H1 (cell line): Measurements from ENCODE around the gene FGF4. TPM values are rescaled to one million over a fixed set of nuclear protein-coding genes. Genes with fewer than 3 reads are reported as not detected.

ENCODE experiments used
- CTCF ChIA-PET: fragments of 300-600 bp; sonication (Branson Sonifier 250); formaldehyde crosslinking; loops from one replicate; lab custom pipeline; 2021; ENCODE audit not compliant: partially characterized antibody; lab: Charles Lee
- POLR2A ChIA-PET: fragments of 300-600 bp; sonication (Branson Sonifier 250); formaldehyde crosslinking; loops from one replicate; lab custom pipeline; 2021; ENCODE audit warnings: inconsistent platforms; ENCODE audit not compliant: partially characterized antibody; lab: Charles Lee
- DNase-seq, 2 experiments: peaks; one replicate each; pipeline versions ENCODE4 v3.0.0 to v3.0.0-alpha.2; 2010 to 2022; ENCODE audit warnings: low spot score in 2 of 2, low read depth in 1 of 2, mixed read lengths in 1 of 2
- FAIRE-seq: peaks from 2 replicates; lab custom pipeline; 2011; peaks lifted over from hg19 to GRCh38; lab: Jason Lieb, UNC
- H2AFZ ChIP-seq: 2 replicates; pipeline ENCODE4 v1.8.1; 2012; ENCODE audit warnings: low read length, inconsistent platforms
- H2AK5ac ChIP-seq: 2 replicates; pipeline ENCODE4 v1.6.1; 2013; ENCODE audit warnings: low read depth, low read length
- H2BK120ac ChIP-seq: replicated peaks from 2 replicates; pipeline ENCODE3; 2013; ENCODE audit warnings: low read depth, low read length, inconsistent platforms
- H2BK12ac ChIP-seq: 2 replicates; pipeline ENCODE4 v1.6.1; 2013; ENCODE audit warnings: low read depth, low read length
- H2BK15ac ChIP-seq: 2 replicates; pipeline ENCODE4 v1.6.1; 2013; ENCODE audit warnings: low read length
- H2BK20ac ChIP-seq: 2 replicates; pipeline ENCODE4 v1.6.1; 2013; ENCODE audit warnings: low read length
- H2BK5ac ChIP-seq: 2 replicates; pipeline ENCODE4 v1.6.1; 2013; ENCODE audit warnings: low read depth, low read length
- H3K14ac ChIP-seq: 2 replicates; pipeline ENCODE4 v1.6.1; 2013; ENCODE audit warnings: inconsistent platforms; ENCODE audit not compliant: insufficient read length
- H3K18ac ChIP-seq: 2 replicates; pipeline ENCODE4 v1.6.1; 2013; ENCODE audit warnings: low read length; ENCODE audit errors: extremely low read depth
- H3K23ac ChIP-seq: 2 replicates; pipeline ENCODE4 v1.6.1; 2013; ENCODE audit warnings: inconsistent platforms; ENCODE audit not compliant: insufficient read length
- H3K23me2 ChIP-seq: 2 replicates; pipeline ENCODE4 v1.6.1; 2013; ENCODE audit warnings: low read depth, low read length
- H3K27ac ChIP-seq: 2 replicates; pipeline ENCODE4 v1.6.1; 2011; ENCODE audit warnings: low read depth, low read length, inconsistent platforms
- H3K27me3 ChIP-seq, 4 experiments: replicated peaks in 1 of 4; 1 replicate in 1 of 4; 2 replicates in 3 of 4; pipeline versions ENCODE4 v1.6.1 to v1.8.1; 2011 to 2013; ENCODE audit warnings: low read length in 3 of 4, mild to moderate bottlenecking in 3 of 4, inconsistent platforms in 2 of 4, mixed read lengths in 2 of 4, moderate library complexity in 1 of 4; ENCODE audit not compliant: control insufficient read depth in 3 of 4, insufficient read depth in 3 of 4; ENCODE audit errors: extremely low read depth in 1 of 4
- H3K36me3 ChIP-seq, 4 experiments: 2 replicates each; pipeline versions ENCODE4 v1.6.1 to v1.8.1; 2011 to 2013; ENCODE audit warnings: mild to moderate bottlenecking in 4 of 4, low read length in 3 of 4, moderate library complexity in 2 of 4, control low read depth in 1 of 4, inconsistent platforms in 1 of 4; ENCODE audit not compliant: insufficient read depth in 4 of 4, control insufficient read depth in 2 of 4
- H3K4ac ChIP-seq: replicated peaks from 2 replicates; pipeline ENCODE3; 2013; ENCODE audit warnings: low read length, low read depth, mixed read lengths, inconsistent platforms; ENCODE audit not compliant: insufficient read length
- H3K4me1 ChIP-seq, 4 experiments: replicated peaks in 1 of 4; 1 replicate in 1 of 4; 2 replicates in 3 of 4; pipeline versions ENCODE4 v1.6.1 to v1.8.1; 2011 to 2013; ENCODE audit warnings: low read length in 3 of 4, inconsistent platforms in 2 of 4, mixed read lengths in 1 of 4; ENCODE audit not compliant: insufficient read depth in 4 of 4, control insufficient read depth in 3 of 4
- H3K4me2 ChIP-seq, 2 experiments: 2 replicates each; pipeline versions ENCODE4 v1.6.1 to v1.8.1; 2011 to 2013; ENCODE audit warnings: low read depth in 2 of 2, low read length in 2 of 2, control low read depth in 1 of 2, inconsistent platforms in 1 of 2, mild to moderate bottlenecking in 1 of 2; ENCODE audit not compliant: insufficient read depth in 1 of 2
- H3K4me3 ChIP-seq, 4 experiments: fragments of 200-600, 300-600 bp in 1 of 4; sonication (generic), shearing (Covaris generic), sonication (Bioruptor Twin) in 1 of 4; 2 replicates each; pipeline versions ENCODE4 v1.5.1 to v1.8.1; 2011 to 2016; ENCODE audit warnings: low read length in 4 of 4, low read depth in 3 of 4, control low read depth in 2 of 4, inconsistent platforms in 2 of 4, mild to moderate bottlenecking in 2 of 4, mixed read lengths in 1 of 4, moderate library complexity in 1 of 4; ENCODE audit not compliant: insufficient read depth in 2 of 4; ENCODE audit errors: extremely low read depth in 1 of 4
- H3K56ac ChIP-seq: replicated peaks from 2 replicates; pipeline ENCODE3; 2013; ENCODE audit warnings: low read depth, mild to moderate bottlenecking, mixed read lengths, low read length, inconsistent platforms; ENCODE audit not compliant: insufficient read length
- H3K79me1 ChIP-seq: 2 replicates; pipeline ENCODE4 v1.6.1; 2013; ENCODE audit warnings: low read depth, low read length, control low read depth
- H3K79me2 ChIP-seq, 2 experiments: 2 replicates each; pipeline versions ENCODE4 v1.6.1 to v1.8.1; 2012 to 2013; ENCODE audit warnings: low read length in 2 of 2, mild to moderate bottlenecking in 2 of 2, inconsistent platforms in 1 of 2; ENCODE audit not compliant: insufficient read depth in 2 of 2, control insufficient read depth in 1 of 2
- H3K9ac ChIP-seq, 4 experiments: replicated peaks in 1 of 4; 1 replicate in 1 of 4; 2 replicates in 3 of 4; pipeline versions ENCODE4 v1.6.1 to v1.8.1; 2011 to 2013; ENCODE audit warnings: low read depth in 3 of 4, low read length in 3 of 4, control low read depth in 2 of 4, mild to moderate bottlenecking in 2 of 4, moderate library complexity in 2 of 4, inconsistent platforms in 1 of 4; ENCODE audit errors: extremely low read depth in 1 of 4
- H3K9me3 ChIP-seq, 2 experiments: 2 replicates each; pipeline versions ENCODE4 v1.6.1 to v1.8.1; 2012 to 2013; ENCODE audit warnings: mild to moderate bottlenecking in 2 of 2, moderate library complexity in 2 of 2, control low read depth in 1 of 2, inconsistent platforms in 1 of 2, low read depth in 1 of 2, low read length in 1 of 2, mixed read lengths in 1 of 2; ENCODE audit not compliant: insufficient read depth in 2 of 2
- H4K20me1 ChIP-seq, 2 experiments: replicated peaks in 1 of 2; 2 replicates each; pipeline versions ENCODE3 to v1.8.1; 2011 to 2013; ENCODE audit warnings: inconsistent platforms in 2 of 2, low read length in 2 of 2, mild to moderate bottlenecking in 1 of 2; ENCODE audit not compliant: insufficient read depth in 2 of 2, control insufficient read depth in 1 of 2
- H4K5ac ChIP-seq: 2 replicates; pipeline ENCODE4 v1.6.1; 2013; ENCODE audit warnings: low read length, low read depth, mixed read lengths, inconsistent platforms; ENCODE audit not compliant: insufficient read length
- H4K8ac ChIP-seq: 2 replicates; pipeline ENCODE4 v1.8.0; 2013; ENCODE audit warnings: mild to moderate bottlenecking, moderate library complexity, low read length, inconsistent platforms; ENCODE audit not compliant: insufficient read depth; ENCODE audit errors: extremely low read depth
- H4K91ac ChIP-seq: replicated peaks from 2 replicates; pipeline ENCODE3; 2013; ENCODE audit warnings: low read length, mixed read lengths, inconsistent platforms; ENCODE audit not compliant: insufficient read length
- ATF2 ChIP-seq: IDR thresholded peaks from 2 replicates; pipeline ENCODE4 v1.6.1; 2012; ENCODE audit warnings: low read length, inconsistent platforms
- BACH1 ChIP-seq: IDR thresholded peaks from 2 replicates; pipeline ENCODE4 v1.6.1; 2012; ENCODE audit warnings: low read length, improper control_type of control experiment
- CBX8 ChIP-seq: fragments of 300-800, 300-1000 bp; sonication (generic); IDR thresholded peaks from 2 replicates; pipeline ENCODE4 v1.7.1; 2016; ENCODE audit warnings: low read depth, low read length, borderline replicate concordance
- HDAC2 ChIP-seq, 2 experiments: fragments of 300-600 bp in 1 of 2; sonication (generic) in 1 of 2; IDR thresholded peaks; 2 replicates each; pipeline ENCODE4 v1.6.1; 2011 to 2012; ENCODE audit warnings: low read depth in 2 of 2, low read length in 2 of 2, mild to moderate bottlenecking in 2 of 2, moderate library complexity in 2 of 2, borderline replicate concordance in 1 of 2, inconsistent platforms in 1 of 2
- HDAC6 ChIP-seq: IDR thresholded peaks from one replicate; pipeline ENCODE4 v1.7.1; 2012; ENCODE audit warnings: low read depth, mild to moderate bottlenecking, inconsistent platforms, low read length, moderate library complexity
- POU5F1 ChIP-seq: IDR thresholded peaks from 2 replicates; pipeline ENCODE4 v1.6.1; 2011; ENCODE audit warnings: low read depth, mild to moderate bottlenecking, low read length, moderate library complexity
- RAD21 ChIP-seq, 2 experiments: IDR thresholded peaks in 1 of 2; conservative IDR thresholded peaks in 1 of 2; 2 replicates each; pipeline ENCODE4 v1.6.1; 2011; ENCODE audit warnings: low read depth in 2 of 2, low read length in 2 of 2, improper control_type of control experiment in 1 of 2, inconsistent platforms in 1 of 2, mild to moderate bottlenecking in 1 of 2, moderate library complexity in 1 of 2
- RNF2 ChIP-seq: fragments of 200-900, 300-1000 bp; sonication (generic); IDR thresholded peaks from 2 replicates; pipeline ENCODE4 v1.7.1; 2016; ENCODE audit warnings: borderline replicate concordance, low read depth, mild to moderate bottlenecking, antibody characterized with exemption, low read length; ENCODE audit not compliant: poor library complexity, severe bottlenecking; ENCODE audit errors: missing control alignments
- SIRT6 ChIP-seq: IDR thresholded peaks from one replicate; pipeline ENCODE4 v1.7.1; 2012; ENCODE audit warnings: low read length, inconsistent platforms
- TBP ChIP-seq: IDR thresholded peaks from 2 replicates; pipeline ENCODE4 v1.6.1; 2011; ENCODE audit warnings: low read depth, low read length, improper control_type of control experiment
- WGBS, 2 experiments: shearing (Covaris generic) in 1 of 2; methylation state at CpG; one replicate each; pipeline versions ENCODE4 v1.1.6 to v1.1.7; 2013 to 2015; ENCODE audit warnings: low lambda C conversion rate in 2 of 2, mixed read lengths in 2 of 2, inconsistent platforms in 1 of 2, low coverage in 1 of 2, missing lambda C conversion rate in 1 of 2; ENCODE audit not compliant: insufficient replicate concordance in 2 of 2, insufficient coverage in 1 of 2, insufficient read length in 1 of 2; ENCODE audit errors: extremely low coverage in 1 of 2, missing lambda C conversion rate in 1 of 2; 5-methylcytosine and 5-hydroxymethylcytosine counted together
- polyA plus RNA-seq, 7 experiments: library from polyadenylated mRNA; depleted of rRNA in 3 of 7; stranded (reverse) in 5 of 7; unstranded in 2 of 7; fragments of >200 nt in 5 of 7; fragments of 200-250 nt in 2 of 7; gene quantifications; 1 replicate in 5 of 7; 2 replicates in 1 of 7; 4 replicates in 1 of 7; pipeline versions ENCODE4 v1.2.1 to v1.2.3, GENCODE V29; 2011 to 2013; ENCODE audit warnings: missing spikeins in 2 of 7, mixed read lengths in 2 of 7
- total RNA-seq: library from RNA; stranded (reverse); fragmentation: NEBNext Ultra II Directional; extraction: Animal tissue kit (Norgen Biotek cat#: 25700); gene quantifications from 2 replicates; pipeline ENCODE4 v1.2.1, GENCODE V29; 2021

Gene FGF4
- total and polyA plus RNA-seq, 2 of the 8 experiments (the other 6 are each of a cell fraction or from before 2014, with no cell fraction given) = 0.57 to 2.0 TPM

DNA sequence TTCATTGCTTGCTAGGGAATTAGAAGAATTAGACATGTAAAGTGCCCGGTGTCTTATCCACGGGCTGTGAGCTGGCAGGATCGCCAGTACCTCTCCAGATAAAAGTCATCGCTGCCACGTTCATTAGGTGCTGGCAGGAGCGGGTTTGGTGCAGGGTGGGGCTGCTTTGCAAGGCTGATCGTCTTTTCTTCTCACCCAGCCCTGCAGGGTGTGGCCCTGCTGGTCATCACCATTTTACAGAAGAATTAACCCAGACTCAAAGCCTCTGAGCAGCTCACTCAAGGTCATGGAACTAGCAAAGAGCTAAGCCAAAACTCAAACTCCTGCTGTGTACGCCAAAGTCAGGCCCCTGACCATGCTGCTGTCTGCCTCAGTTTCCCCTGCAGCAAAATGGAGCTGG is 6.1 kb upstream of the FGF4 start:
- no peaks in the 10 kb centered on the region for H3K79me2 ChIP-seq
- H3K18ac ChIP-seq = no peak overlapping the region
- no peak overlapping the region for H4K91ac ChIP-seq
- no peak overlapping the region for H2BK15ac ChIP-seq
- no peak overlapping the region for H3K14ac ChIP-seq
- H3K23ac ChIP-seq = no peak overlapping the region
- no peak overlapping the region for H4K8ac ChIP-seq
- H2BK120ac ChIP-seq = no peak overlapping the region
- 77% methylated on average over 8 of the region's 8 CpGs; no CpG with 5 or more reads in 1 of the 2 experiments for WGBS, 2 experiments
- H3K27ac ChIP-seq = no peak overlapping the region
- no peak for FAIRE-seq
- peaks cover 0 to 2% of the 10 kb centered on the region in 2 experiments for H4K20me1 ChIP-seq
- H3K9me3 ChIP-seq = no peaks in the 10 kb centered on the region
- no peaks in the 10 kb centered on the region for H3K4me1 ChIP-seq
- H2BK5ac ChIP-seq = no peak overlapping the region
- H4K5ac ChIP-seq = no peak overlapping the region
- H3K79me1 ChIP-seq = no peaks in the 10 kb centered on the region
- H2AK5ac ChIP-seq = no peak overlapping the region
- no peak for DNase-seq
- TF ChIP-seq TBP = no peak
- TF ChIP-seq CBX8 = no peak
- TF ChIP-seq RNF2 = no peak
- no peak for TF ChIP-seq SIRT6
- TF ChIP-seq ATF2 = no peak
- no peak for TF ChIP-seq BACH1
- TF ChIP-seq RAD21 (IDR thresholded peaks at IDR 0.05 in 1 of 2, conservative IDR thresholded peaks at IDR 0.05 in 1 of 2; ENCODE audit: low read depth in 2 of 2, low read length in 2 of 2) = no peak
- no peak for TF ChIP-seq HDAC6
- no peak for TF ChIP-seq HDAC2 (IDR thresholded peaks at IDR 0.05; ENCODE audit: borderline replicate concordance in 1 of 2, low read depth in 2 of 2, low read length in 2 of 2)
- no peak for TF ChIP-seq POU5F1
- no peak overlapping the region for H3K9ac ChIP-seq
- no peak overlapping the region for H3K4me2 ChIP-seq
- no peaks in the 10 kb centered on the region for H3K23me2 ChIP-seq
- H3K4me3 ChIP-seq = no peak overlapping the region
- no peak overlapping the region for H2AFZ ChIP-seq
- no peak overlapping the region for H3K4ac ChIP-seq
- H3K27me3 ChIP-seq = peaks cover 0 to 11% (median 10%) of the 10 kb centered on the region in 4 experiments; a peak in 6 of 7 replicates
- no peak overlapping the region for H2BK12ac ChIP-seq
- H3K36me3 ChIP-seq = no peaks in the 10 kb centered on the region
- no peak overlapping the region for H3K56ac ChIP-seq
- no peak overlapping the region for H2BK20ac ChIP-seq
- CTCF ChIA-PET = interaction anchor here (0.6 to 1.6 kb wide), 4 partner anchors 9 to 63 kb away, joined by 3 to 5 read pairs (median 4); no protein-coding TSS in a partner anchor
- POLR2A ChIA-PET = no interaction called here
